Panc1 (cell line): ENCODE measurements around the gene UBQLN1. TPM values are rescaled to one million over a fixed set of nuclear protein-coding genes. Genes with fewer than 3 reads are reported as not detected.

ENCODE experiments used
- ATAC-seq: fragments of 200-7000 bp; cut with Tn5 transposase; 2 replicates; pipeline ENCODE4 v1.9.1; 2020; ENCODE audit warnings: mild to moderate bottlenecking, moderate library complexity
- BruUV-seq: library from RNA; stranded (reverse); fragments of 400-500 nt; replicated peaks from 2 replicates; lab custom pipeline; 2021; lab: Mats Ljungman, UMichigan
- CTCF ChIA-PET: fragments of 300-600 bp; sonication (Branson Sonifier 250); formaldehyde crosslinking; loops from one replicate; lab custom pipeline; 2022; ENCODE audit warnings: antibody characterized with exemption; lab: Charles Lee
- POLR2A ChIA-PET: fragments of 300-600 bp; sonication (Branson Sonifier 250); formaldehyde crosslinking; loops from one replicate; lab custom pipeline; 2022; ENCODE audit warnings: antibody characterized with exemption; lab: Charles Lee
- DNase-seq: peaks from one replicate; pipeline ENCODE4 v3.0.0-alpha.2; 2010; ENCODE audit warnings: low read depth, low spot score
- H3K27ac ChIP-seq: 2 replicates; pipeline ENCODE4 v1.5.1; 2011; ENCODE audit warnings: mild to moderate bottlenecking, low read length, inconsistent platforms
- H3K27me3 ChIP-seq: fragments of 200-500 bp; sonication (Bioruptor generic); 2 replicates; pipeline ENCODE4 v1.6.0; 2014; ENCODE audit warnings: low read length, inconsistent platforms; ENCODE audit not compliant: control insufficient read depth, insufficient read depth
- H3K36me3 ChIP-seq: fragments of 200-500 bp; sonication (Bioruptor generic); 2 replicates; pipeline ENCODE4 v1.5.1; 2014; ENCODE audit warnings: inconsistent platforms, mild to moderate bottlenecking, low read length, moderate library complexity; ENCODE audit not compliant: control insufficient read depth, insufficient read depth
- H3K4me1 ChIP-seq: 2 replicates; pipeline ENCODE4 v1.5.1; 2011; ENCODE audit warnings: inconsistent platforms, mild to moderate bottlenecking, low read length, moderate library complexity; ENCODE audit not compliant: control insufficient read depth, insufficient read depth
- H3K4me3 ChIP-seq, 2 experiments: 2 replicates each; pipeline ENCODE4 v1.5.1; 2011 to 2012; ENCODE audit warnings: low read depth in 2 of 2, low read length in 2 of 2, mild to moderate bottlenecking in 2 of 2, inconsistent platforms in 1 of 2, moderate library complexity in 1 of 2
- H3K9me3 ChIP-seq: fragments of 200-500 bp; sonication (Bioruptor generic); 2 replicates; pipeline ENCODE4 v1.5.1; 2014; ENCODE audit warnings: low read depth, mild to moderate bottlenecking, inconsistent platforms, low read length, moderate library complexity; ENCODE audit not compliant: control insufficient read depth, insufficient read depth
- CTCF ChIP-seq: fragments of 450-650 bp; IDR thresholded peaks from 2 replicates; pipeline ENCODE4 v1.5.1; 2017; ENCODE audit warnings: mild to moderate bottlenecking
- POLR2AphosphoS5 ChIP-seq: IDR thresholded peaks from 2 replicates; pipeline ENCODE4 v1.6.1; 2012; ENCODE audit warnings: mild to moderate bottlenecking, low read depth, low read length, moderate library complexity
- REST ChIP-seq, 2 experiments: IDR thresholded peaks; 2 replicates each; pipeline ENCODE4 v1.6.1; 2011 to 2012; ENCODE audit warnings: low read depth in 2 of 2, control low read depth in 1 of 2, low read length in 1 of 2, mild to moderate bottlenecking in 1 of 2, moderate library complexity in 1 of 2; ENCODE audit not compliant: insufficient read depth in 1 of 2
- SIN3A ChIP-seq: IDR thresholded peaks from 2 replicates; pipeline ENCODE4 v1.6.1; 2012; ENCODE audit warnings: low read depth, mild to moderate bottlenecking, low read length, moderate library complexity, borderline replicate concordance; ENCODE audit not compliant: insufficient read depth
- TCF7L2 ChIP-seq: IDR thresholded peaks from 2 replicates; pipeline ENCODE4 v1.6.1; 2011; ENCODE audit warnings: mild to moderate bottlenecking, low read depth, low read length, inconsistent platforms
- in situ Hi-C: cut with HindIII; loops from 2 replicates; pipeline ENCODE4 v1.10.0; 2016; ENCODE audit warnings: low sequenced_read_pairs, low pct_unique_long_range_greater_than_20kb
- intact Hi-C: fragments of 100-400 bp; cut with micrococcal nuclease; formaldehyde crosslinking; loops from one replicate; pipeline ENCODE4 v1.10.0; 2022; ENCODE audit not compliant: unreplicated experiment
- total RNA-seq: library from RNA; stranded (reverse); gene quantifications from one replicate; pipeline ENCODE4 v1.2.1, GENCODE V29; 2021; ENCODE audit not compliant: unreplicated experiment

The UBQLN1 gene
- total RNA-seq, 1 experiment from 2014 or later, result 92.8 TPM

GRCh38 chr9:83680233-83680632, 27.5 kb downstream of the UBQLN1 start:
- in situ Hi-C loops, result no loop called here
- DNase-seq (no peak), ATAC-seq (no peak)
- Histone ChIP-seq H3K4me3 (no peak overlapping the region), H3K4me1 (no peaks in the 10 kb centered on the region), H3K27me3 (no peaks in the 10 kb centered on the region), H3K36me3 (peaks cover 11% of the 10 kb centered on the region), H3K27ac (no peak overlapping the region), H3K9me3 (no peaks in the 10 kb centered on the region)
- intact Hi-C loops, result no loop called here
- ChIA-PET CTCF (interaction anchor here (0.6 kb wide), 1 partner anchor 43 kb away, joined by 4 read pairs; no protein-coding TSS in a partner anchor), POLR2A (no interaction called here)
- BruUV-seq, result no TSS peak
- TF ChIP-seq REST (IDR thresholded peaks at IDR 0.05; ENCODE audit: insufficient read depth in 1 of 2, low read depth in 2 of 2, low read length in 1 of 2) (no peak), TCF7L2 (no peak), POLR2AphosphoS5 (no peak), CTCF (no peak), SIN3A (no peak)

GRCh38 chr9:83677596-83677995, 30.2 kb downstream of the UBQLN1 start:
- in situ Hi-C loops (no loop called here), intact Hi-C loops (no loop called here)
- POLR2A ChIA-PET, result no interaction called here
- DNase-seq (no peak), ATAC-seq (no peak)
- Histone ChIP-seq H3K4me1 (no peaks in the 10 kb centered on the region), H3K27me3 (no peaks in the 10 kb centered on the region), H3K36me3 (peaks cover 11% of the 10 kb centered on the region), H3K4me3 (no peak overlapping the region), H3K9me3 (no peaks in the 10 kb centered on the region), H3K27ac (no peak overlapping the region)
- BruUV-seq, result no TSS peak
- TF ChIP-seq REST (IDR thresholded peaks at IDR 0.05; ENCODE audit: insufficient read depth in 1 of 2, low read depth in 2 of 2, low read length in 1 of 2) (no peak), POLR2AphosphoS5 (no peak), CTCF (no peak), TCF7L2 (no peak), SIN3A (no peak)
- CTCF ChIA-PET, result no interaction called here
